ENCODE data around the gene PTGS1. TPM values are rescaled to one million over a fixed set of nuclear protein-coding genes. Genes with fewer than 3 reads are reported as not detected.

The PTGS1 gene
- total and polyA plus RNA-seq, 2 of the 8 experiments (the other 6 are each of a cell fraction or from before 2014, with no cell fraction given): 1.1 to 1.9 TPM

- H2AK5ac ChIP-seq (ENCODE audit: low read depth, low read length): no peak overlapping the region
- no peaks in the 10 kb centered on the region for H3K4me1 ChIP-seq (replicated peaks in 1 of 4; ENCODE audit: control insufficient read depth in 3 of 4, insufficient read depth in 4 of 4, low read length in 3 of 4)
- H3K27me3 ChIP-seq (replicated peaks in 1 of 4; ENCODE audit: control insufficient read depth in 3 of 4, extremely low read depth in 1 of 4, insufficient read depth in 3 of 4, low read length in 3 of 4): peaks cover 0 to 4% (median 3%) of the 10 kb centered on the region in 4 experiments; a peak in 3 of 7 replicates
- H2BK5ac ChIP-seq (ENCODE audit: low read depth, low read length): no peak overlapping the region
- no peak overlapping the region for H3K9ac ChIP-seq (replicated peaks in 1 of 4; ENCODE audit: extremely low read depth in 1 of 4, low read depth in 3 of 4, low read length in 3 of 4)
- CTCF ChIA-PET (ENCODE audit: partially characterized antibody): interaction anchor here (0.8 to 6.1 kb wide), 4 partner anchors 9 to 269 kb away, joined by 3 to 42 read pairs (median 4); no protein-coding TSS in a partner anchor
- H4K20me1 ChIP-seq (replicated peaks in 1 of 2; ENCODE audit: control insufficient read depth in 1 of 2, insufficient read depth in 2 of 2, low read length in 2 of 2): no peaks in the 10 kb centered on the region
- H3K18ac ChIP-seq (ENCODE audit: extremely low read depth, low read length): no peak overlapping the region
- TF ChIP-seq CBX5 (IDR thresholded peaks at IDR 0.05; ENCODE audit: low read depth, low read length) (no peak), SIRT6 (IDR thresholded peaks at IDR 0.05; ENCODE audit: low read length) (no peak), SP1 (IDR thresholded peaks at IDR 0.05; ENCODE audit: low read depth, low read length) (no peak), KDM5A (IDR thresholded peaks at IDR 0.05; ENCODE audit: low read length) (no peak), RFX5 (IDR thresholded peaks at IDR 0.05; ENCODE audit: borderline replicate concordance, low read depth, low read length) (no peak), CTBP2 (IDR thresholded peaks at IDR 0.05; ENCODE audit: borderline replicate concordance, insufficient read depth, insufficient read length, low read length) (no peak), HDAC2 (IDR thresholded peaks at IDR 0.05; ENCODE audit: borderline replicate concordance in 1 of 2, low read depth in 2 of 2, low read length in 2 of 2) (no peak), RNF2 (IDR thresholded peaks at IDR 0.05; ENCODE audit: borderline replicate concordance, low read depth, low read length, missing control alignments, poor library complexity, severe bottlenecking) (no peak), RAD21 (IDR thresholded peaks at IDR 0.05 in 1 of 2, conservative IDR thresholded peaks at IDR 0.05 in 1 of 2; ENCODE audit: low read depth in 2 of 2, low read length in 2 of 2) (no peak), SIN3A (conservative IDR thresholded peaks at IDR 0.05 in 1 of 2, IDR thresholded peaks at IDR 0.05 in 1 of 2; ENCODE audit: low read depth in 1 of 2, low read length in 2 of 2) (no peak), EZH2 (IDR thresholded peaks at IDR 0.05; ENCODE audit: low read depth, low read length, severe bottlenecking) (no peak), KDM1A (IDR thresholded peaks at IDR 0.05; ENCODE audit: borderline replicate concordance, low read length) (no peak)
- DNase-seq (ENCODE audit: low read depth in 1 of 2, low spot score in 2 of 2) (no peak), FAIRE-seq (no peak)
- H3K36me3 ChIP-seq (ENCODE audit: control insufficient read depth in 2 of 4, insufficient read depth in 4 of 4, low read length in 3 of 4): no peaks in the 10 kb centered on the region
- no peak overlapping the region for H3K4me3 ChIP-seq (ENCODE audit: extremely low read depth in 1 of 4, insufficient read depth in 2 of 4, low read depth in 3 of 4, low read length in 4 of 4)
- POLR2A ChIA-PET (ENCODE audit: partially characterized antibody): no interaction called here
- no peaks in the 10 kb centered on the region for H3K79me2 ChIP-seq (ENCODE audit: control insufficient read depth in 1 of 2, insufficient read depth in 2 of 2, low read length in 2 of 2)
- no peaks in the 10 kb centered on the region for H3K23me2 ChIP-seq (ENCODE audit: low read depth, low read length)
- no peak overlapping the region for H4K91ac ChIP-seq (replicated peaks; ENCODE audit: insufficient read length, low read length)
- H3K4ac ChIP-seq (replicated peaks; ENCODE audit: insufficient read length, low read depth, low read length): no peak overlapping the region
- H3K56ac ChIP-seq (replicated peaks; ENCODE audit: insufficient read length, low read depth, low read length): no peak overlapping the region
- H2BK120ac ChIP-seq (replicated peaks; ENCODE audit: low read depth, low read length): no peak overlapping the region
- no peaks in the 10 kb centered on the region for H3K79me1 ChIP-seq (ENCODE audit: low read depth, low read length)
- no peak overlapping the region for H3K4me2 ChIP-seq (ENCODE audit: insufficient read depth in 1 of 2, low read depth in 2 of 2, low read length in 2 of 2)
- H4K8ac ChIP-seq (ENCODE audit: extremely low read depth, insufficient read depth, low read length): no peak overlapping the region
- H4K5ac ChIP-seq (ENCODE audit: insufficient read length, low read depth, low read length): no peak overlapping the region
- H2AFZ ChIP-seq (ENCODE audit: low read length): no peak overlapping the region
- no peak overlapping the region for H3K27ac ChIP-seq (ENCODE audit: low read depth, low read length)
- H2BK12ac ChIP-seq (ENCODE audit: low read depth, low read length): no peak overlapping the region
- no peaks in the 10 kb centered on the region for H3K9me3 ChIP-seq (ENCODE audit: insufficient read depth in 2 of 2, low read depth in 1 of 2, low read length in 1 of 2)
- WGBS, 2 experiments (ENCODE audit: extremely low coverage in 1 of 2, insufficient coverage in 1 of 2, insufficient read length in 1 of 2, insufficient replicate concordance in 2 of 2, low coverage in 1 of 2, low lambda C conversion rate in 2 of 2, missing lambda C conversion rate in 1 of 2): 79% methylated on average over 10 of the region's 10 CpGs; no CpG with 5 or more reads in 1 of the 2 experiments
- no peak overlapping the region for H3K14ac ChIP-seq (ENCODE audit: insufficient read length)
- no peak overlapping the region for H2BK20ac ChIP-seq (ENCODE audit: low read length)
- no peak overlapping the region for H2BK15ac ChIP-seq (ENCODE audit: low read length)
- H3K23ac ChIP-seq (ENCODE audit: insufficient read length): no peak overlapping the region
These were observed 6.1 kb upstream of the PTGS1 start for GRCh38 chr9:122364783-122365150.

All from H1 (cell line).